H9 (cell line): ENCODE results near the gene FAM117A. TPM values are rescaled to one million over a fixed set of nuclear protein-coding genes. Genes with fewer than 3 reads are reported as not detected.
A peak's percentile ranks its signal among the peaks of the same experiment; 100 is the strongest.

Experiments used
- DNase-seq: peaks from one replicate; pipeline ENCODE4 v3.0.0-alpha.2; 2017
- H2AFZ ChIP-seq: one replicate; pipeline ENCODE4 v1.6.1; 2013; ENCODE audit warnings: mild to moderate bottlenecking, low read length, control low read depth, moderate library complexity
- H2AK5ac ChIP-seq: 2 replicates; pipeline ENCODE4 v1.6.1; 2013; ENCODE audit warnings: low read length, control low read depth, mixed read lengths; ENCODE audit not compliant: insufficient read length
- H2BK120ac ChIP-seq: one replicate; pipeline ENCODE4 v1.6.1; 2013; ENCODE audit warnings: low read depth, mild to moderate bottlenecking, low read length, control low read depth, inconsistent platforms; ENCODE audit not compliant: poor library complexity, severe bottlenecking
- H2BK12ac ChIP-seq: 2 replicates; pipeline ENCODE4 v1.6.1; 2013; ENCODE audit warnings: low read length, control low read depth, mixed read lengths, low read depth; ENCODE audit not compliant: insufficient read length
- H2BK15ac ChIP-seq: 2 replicates; pipeline ENCODE4 v1.6.1; 2013; ENCODE audit warnings: low read depth, low read length, control low read depth
- H2BK20ac ChIP-seq: one replicate; pipeline ENCODE4 v1.6.1; 2013; ENCODE audit warnings: low read depth, mild to moderate bottlenecking, low read length, control low read depth, inconsistent platforms; ENCODE audit not compliant: poor library complexity, severe bottlenecking
- H2BK5ac ChIP-seq: 2 replicates; pipeline ENCODE4 v1.6.1; 2013; ENCODE audit warnings: low read length, control low read depth, mixed read lengths; ENCODE audit not compliant: insufficient read length
- H3K14ac ChIP-seq: 2 replicates; pipeline ENCODE4 v1.6.1; 2013; ENCODE audit warnings: low read length, control low read depth; ENCODE audit not compliant: insufficient read depth
- H3K18ac ChIP-seq: 2 replicates; pipeline ENCODE4 v1.6.1; 2013; ENCODE audit warnings: low read depth, mild to moderate bottlenecking, mixed read lengths, low read length, control low read depth; ENCODE audit not compliant: insufficient read length
- H3K23ac ChIP-seq: 2 replicates; pipeline ENCODE4 v1.6.1; 2013; ENCODE audit warnings: low read length, control low read depth, mixed read lengths, low read depth; ENCODE audit not compliant: insufficient read length
- H3K23me2 ChIP-seq: 2 replicates; pipeline ENCODE4 v1.6.1; 2013; ENCODE audit warnings: low read depth, mild to moderate bottlenecking, mixed read lengths, low read length, control low read depth; ENCODE audit not compliant: insufficient read length, poor library complexity, severe bottlenecking
- H3K27ac ChIP-seq: 2 replicates; pipeline ENCODE4 v1.5.1; 2013; ENCODE audit warnings: low read length, control low read depth, mixed read lengths, low read depth; ENCODE audit not compliant: insufficient read length
- H3K27me3 ChIP-seq: 2 replicates; pipeline ENCODE4 v1.6.1; 2013; ENCODE audit warnings: low read length, control low read depth, inconsistent platforms; ENCODE audit not compliant: insufficient read depth
- H3K4ac ChIP-seq: 2 replicates; pipeline ENCODE4 v1.6.1; 2013; ENCODE audit warnings: low read depth, mild to moderate bottlenecking, control low read depth, inconsistent platforms, low read length, moderate library complexity
- H3K4me1 ChIP-seq: 2 replicates; pipeline ENCODE4 v1.6.1; 2013; ENCODE audit warnings: low read length, control low read depth, inconsistent platforms; ENCODE audit not compliant: insufficient read depth
- H3K4me2 ChIP-seq: 2 replicates; pipeline ENCODE4 v1.6.1; 2013; ENCODE audit warnings: low read length, control low read depth, mixed read lengths; ENCODE audit not compliant: insufficient read length, insufficient read depth
- H3K56ac ChIP-seq: 2 replicates; pipeline ENCODE4 v1.6.1; 2013; ENCODE audit warnings: low read depth, mild to moderate bottlenecking, mixed read lengths, low read length, control low read depth; ENCODE audit not compliant: insufficient read length
- H3K79me1 ChIP-seq: 2 replicates; pipeline ENCODE4 v1.6.1; 2013; ENCODE audit warnings: low read depth, mild to moderate bottlenecking, moderate library complexity, low read length, control low read depth, inconsistent platforms; ENCODE audit not compliant: insufficient read depth, poor library complexity, severe bottlenecking
- H3K79me2 ChIP-seq: 2 replicates; pipeline ENCODE4 v1.6.1; 2013; ENCODE audit warnings: low read length, control low read depth, inconsistent platforms; ENCODE audit not compliant: insufficient read depth
- H3K9ac ChIP-seq: 2 replicates; pipeline ENCODE4 v1.6.1; 2013; ENCODE audit warnings: low read length, control low read depth, mixed read lengths; ENCODE audit not compliant: insufficient read length; ENCODE audit errors: extremely low read depth
- H3K9me3 ChIP-seq: one replicate; pipeline ENCODE4 v1.6.1; 2013; ENCODE audit warnings: low read depth, low read length, inconsistent platforms; ENCODE audit not compliant: control insufficient read depth
- H3T11ph ChIP-seq: one replicate; pipeline ENCODE4 v1.6.1; 2013; ENCODE audit warnings: mild to moderate bottlenecking, low read length, control low read depth, inconsistent platforms
- H4K20me1 ChIP-seq: one replicate; pipeline ENCODE4 v1.6.1; 2013; ENCODE audit not compliant: control insufficient read depth, insufficient read length, insufficient read depth
- H4K5ac ChIP-seq: 2 replicates; pipeline ENCODE4 v1.6.1; 2013; ENCODE audit warnings: low read depth, mild to moderate bottlenecking, mixed read lengths, low read length, control low read depth; ENCODE audit not compliant: insufficient read length
- H4K8ac ChIP-seq: replicated peaks from 2 replicates; pipeline ENCODE4 v1.6.1; 2013; ENCODE audit warnings: low read length, control low read depth, mixed read lengths, low read depth; ENCODE audit not compliant: insufficient read length
- H4K91ac ChIP-seq: 2 replicates; pipeline ENCODE4 v1.6.1; 2013; ENCODE audit warnings: low read depth, mild to moderate bottlenecking, moderate library complexity, mixed read lengths, low read length, control low read depth; ENCODE audit not compliant: insufficient read length
- H3K27ac Mint-ChIP-seq, 3 experiments: 2 replicates in 2 of 3; 3 replicates in 1 of 3; pipeline ENCODE4 v1.8.0; 2020 to 2021; ENCODE audit warnings: mixed read lengths in 3 of 3, mild to moderate bottlenecking in 1 of 3, moderate library complexity in 1 of 3
- H3K27me3 Mint-ChIP-seq: 2 replicates; pipeline ENCODE4 v1.8.0; 2021; ENCODE audit warnings: low read depth, mild to moderate bottlenecking, moderate library complexity, mixed read lengths
- H3K36me3 Mint-ChIP-seq, 3 experiments: 2 replicates in 2 of 3; 3 replicates in 1 of 3; pipeline ENCODE4 v1.8.0; 2020 to 2021; ENCODE audit warnings: low read depth in 3 of 3, mixed read lengths in 3 of 3; ENCODE audit not compliant: insufficient read depth in 1 of 3
- H3K4me1 Mint-ChIP-seq, 2 experiments: 2 replicates each; pipeline ENCODE4 v1.8.0; 2020; ENCODE audit warnings: mixed read lengths in 2 of 2
- H3K4me3 Mint-ChIP-seq, 2 experiments: 2 replicates in 1 of 2; 3 replicates in 1 of 2; pipeline ENCODE4 v1.8.0; 2020 to 2021; ENCODE audit warnings: mild to moderate bottlenecking in 2 of 2, mixed read lengths in 2 of 2, moderate library complexity in 1 of 2
- H3K9me3 Mint-ChIP-seq, 2 experiments: 2 replicates in 1 of 2; 3 replicates in 1 of 2; pipeline ENCODE4 v1.8.0; 2020; ENCODE audit warnings: mild to moderate bottlenecking in 2 of 2, mixed read lengths in 2 of 2, moderate library complexity in 1 of 2
- CTCF ChIP-seq: fragments of 200-600 bp; sonication (generic); conservative IDR thresholded peaks from 3 replicates; pipeline ENCODE4 v1.8.0; 2021; ENCODE audit warnings: antibody characterized with exemption, mild to moderate bottlenecking
- WGBS: extraction: QIAGEN DNeasy Blood & Tissue Kit; methylation state at CpG from one replicate; pipeline ENCODE4 v1.1.7; 2013; ENCODE audit warnings: missing lambda C conversion rate, low lambda C conversion rate, mixed read lengths; ENCODE audit not compliant: insufficient read length; ENCODE audit errors: extremely low coverage; 5-methylcytosine and 5-hydroxymethylcytosine counted together
- total RNA-seq: library from RNA; stranded (reverse); gene quantifications from 2 replicates; pipeline ENCODE4 v1.2.1, GENCODE V29; 2021

The FAM117A gene
- total RNA-seq, 1 experiment from 2014 or later = 21.1 TPM

GRCh38 chr17:49766918-49767530 is 3.1 kb upstream of the FAM117A start:
- no CpG with 5 or more reads among the region's 3 CpGs for WGBS
- H3K18ac ChIP-seq = no peak overlapping the region
- no peaks in the 10 kb centered on the region; a peak in 1 of 5 replicates for H3K9me3 Mint-ChIP-seq

More at GRCh38 chr17:49766918-49767530, 3.1 kb upstream of the FAM117A start:
- Histone ChIP-seq H3K23ac (no peak overlapping the region), H3T11ph (no peak overlapping the region), H2AK5ac (no peak overlapping the region), H3K79me2 (peaks cover 9% of the 10 kb centered on the region; the same call in 1 of the 2 replicates), H3K4me2 (no peak overlapping the region), H3K4ac (no peak overlapping the region), H4K20me1 (no peaks in the 10 kb centered on the region), H3K79me1 (no peaks in the 10 kb centered on the region), H3K9ac (peak overlapping the region; percentile 9), H3K56ac (no peak overlapping the region), H4K8ac (no peak overlapping the region), H3K4me1 (peaks cover 8% of the 10 kb centered on the region), H4K91ac (no peak overlapping the region), H3K14ac (no peak overlapping the region), H3K27me3 (no peaks in the 10 kb centered on the region), H2BK15ac (no peak overlapping the region), H2BK120ac (no peak overlapping the region), H2AFZ (no peak overlapping the region), H3K23me2 (peaks cover 12% of the 10 kb centered on the region), H3K27ac (no peak overlapping the region), H2BK20ac (no peak overlapping the region), H3K9me3 (no peaks in the 10 kb centered on the region), H2BK5ac (no peak overlapping the region), H4K5ac (no peak overlapping the region), H2BK12ac (no peak overlapping the region)
- Mint-ChIP-seq H3K4me3 (no peak overlapping the region), H3K27me3 (peaks cover 17% of the 10 kb centered on the region), H3K27ac (no peak overlapping the region), H3K4me1 (peaks cover 15 to 19% of the 10 kb centered on the region in 2 experiments), H3K36me3 (no peaks in the 10 kb centered on the region)
- TF ChIP-seq CTCF = no peak
- no peak for DNase-seq
